GM10266 (cell line): ENCODE data around the gene SPAG16.

Source experiments
- DNase-seq: peaks from one replicate; pipeline ENCODE4 v3.0.0; 2012; ENCODE audit errors: extremely low spot score
- TF ChIP-seq, protein P1 (sequence below): IDR thresholded peaks from 2 replicates; pipeline ENCODE4 v1.5.1; 2012; ENCODE audit warnings: mild to moderate bottlenecking, low read depth; ENCODE audit not compliant: control insufficient read depth, insufficient read depth; ENCODE audit errors: missing control alignments

SPAG16 gene

DNA sequence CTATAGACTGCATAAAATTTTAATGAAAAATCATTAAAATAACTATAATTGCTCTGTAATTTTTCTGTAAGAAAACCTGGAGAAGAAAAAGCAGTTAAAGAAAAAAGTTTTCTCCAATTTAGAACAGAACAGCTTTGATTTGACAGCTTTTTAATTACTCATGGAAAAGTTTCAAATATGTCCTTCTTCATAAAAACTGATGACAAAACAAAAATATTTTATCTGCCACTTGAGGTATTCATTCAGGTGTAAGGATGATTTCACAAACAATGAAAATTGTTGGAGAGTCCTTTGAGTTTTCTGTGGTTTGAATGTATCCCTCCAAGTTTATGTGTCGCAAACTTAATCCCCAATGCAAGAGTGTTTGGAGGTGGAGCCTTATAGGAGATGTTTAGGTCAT, 824.3 kb downstream of the SPAG16 start:
- DNase-seq, result no peak
- TF ChIP-seq, protein P1, sequence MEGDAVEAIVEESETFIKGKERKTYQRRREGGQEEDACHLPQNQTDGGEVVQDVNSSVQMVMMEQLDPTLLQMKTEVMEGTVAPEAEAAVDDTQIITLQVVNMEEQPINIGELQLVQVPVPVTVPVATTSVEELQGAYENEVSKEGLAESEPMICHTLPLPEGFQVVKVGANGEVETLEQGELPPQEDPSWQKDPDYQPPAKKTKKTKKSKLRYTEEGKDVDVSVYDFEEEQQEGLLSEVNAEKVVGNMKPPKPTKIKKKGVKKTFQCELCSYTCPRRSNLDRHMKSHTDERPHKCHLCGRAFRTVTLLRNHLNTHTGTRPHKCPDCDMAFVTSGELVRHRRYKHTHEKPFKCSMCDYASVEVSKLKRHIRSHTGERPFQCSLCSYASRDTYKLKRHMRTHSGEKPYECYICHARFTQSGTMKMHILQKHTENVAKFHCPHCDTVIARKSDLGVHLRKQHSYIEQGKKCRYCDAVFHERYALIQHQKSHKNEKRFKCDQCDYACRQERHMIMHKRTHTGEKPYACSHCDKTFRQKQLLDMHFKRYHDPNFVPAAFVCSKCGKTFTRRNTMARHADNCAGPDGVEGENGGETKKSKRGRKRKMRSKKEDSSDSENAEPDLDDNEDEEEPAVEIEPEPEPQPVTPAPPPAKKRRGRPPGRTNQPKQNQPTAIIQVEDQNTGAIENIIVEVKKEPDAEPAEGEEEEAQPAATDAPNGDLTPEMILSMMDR, result no peak

DNA sequence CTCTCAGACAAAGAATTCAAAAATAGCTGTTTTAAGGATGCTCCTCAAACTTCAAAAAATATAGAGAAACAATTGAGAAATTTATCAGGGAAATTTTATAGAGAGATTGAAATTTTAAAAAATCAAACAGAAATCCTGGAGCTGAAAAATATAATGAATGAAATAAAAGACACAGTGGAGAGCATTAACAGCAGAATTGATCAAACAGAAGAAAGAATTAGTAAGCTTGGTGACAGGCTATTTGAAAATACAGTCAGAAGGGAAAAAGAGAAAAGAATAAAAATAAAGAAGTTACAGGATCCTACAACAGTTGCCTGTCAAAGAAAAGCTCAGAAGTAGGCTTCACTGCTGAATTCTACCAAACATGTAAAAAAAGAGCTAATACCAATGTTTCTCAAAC, 832.8 kb downstream of the SPAG16 start:
- TF ChIP-seq, protein P1, result no peak
- DNase-seq, result no peak

DNA sequence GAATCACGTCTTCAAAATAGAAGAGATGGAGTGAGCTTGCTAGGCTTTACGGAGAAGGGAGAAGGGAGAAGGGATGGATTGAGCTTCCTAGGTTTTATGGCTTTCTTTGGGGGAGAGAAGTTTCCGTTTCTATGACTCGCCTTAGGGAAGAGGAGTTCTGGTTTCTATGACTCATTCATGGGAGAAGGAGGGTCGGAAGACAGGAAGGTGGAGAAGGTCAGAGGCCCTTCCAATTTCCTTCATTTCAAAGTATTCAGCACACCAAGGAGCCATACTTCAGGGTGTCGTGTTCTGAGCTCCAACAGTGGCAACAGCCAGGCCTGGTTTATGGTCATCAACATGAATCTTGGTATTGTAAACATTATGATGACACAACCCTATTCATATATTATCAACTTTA, 841.9 kb downstream of the SPAG16 start:
- no peak for DNase-seq

DNA sequence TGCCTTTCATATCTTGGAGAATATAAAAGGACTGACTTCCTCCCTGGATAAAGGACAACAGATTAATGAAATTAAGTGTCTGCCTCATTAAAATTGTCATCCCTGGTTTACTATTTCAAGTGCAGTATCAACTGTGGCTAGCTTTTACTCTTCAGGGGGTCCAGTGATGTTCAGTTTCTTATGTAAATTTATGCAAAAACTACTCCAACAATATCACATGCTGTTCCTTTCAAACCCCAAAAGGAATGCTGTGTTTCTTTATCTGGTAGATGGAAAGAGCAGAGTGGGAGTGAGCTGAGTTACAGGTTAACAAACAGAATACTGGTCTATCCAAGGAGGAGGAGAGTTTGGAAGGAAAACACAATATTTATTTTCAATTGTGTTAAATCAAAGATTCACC, 842.9 kb downstream of the SPAG16 start:
- TF ChIP-seq, protein P1, result no peak

More for the DNA sequence above, 841.9 kb downstream of the SPAG16 start:
- TF ChIP-seq, protein P1, result no peak

DNA sequence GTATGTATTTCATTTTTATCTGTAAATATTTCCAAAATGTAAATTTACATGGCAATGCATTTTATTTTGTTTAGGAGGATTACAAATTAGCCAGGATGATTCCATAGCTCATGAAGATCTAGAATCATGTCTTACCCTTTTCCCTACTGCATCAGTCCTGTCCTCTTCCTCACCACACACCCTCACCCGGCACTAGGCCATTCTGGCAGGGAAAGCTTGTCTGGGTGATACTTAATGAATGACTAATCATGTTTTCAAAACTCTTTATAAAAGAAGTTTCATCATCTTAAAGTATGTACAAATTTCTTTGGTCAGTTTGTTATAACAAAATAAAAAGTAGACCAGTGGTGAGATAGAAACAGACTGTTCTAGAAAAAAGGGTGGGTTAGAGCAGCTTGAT, 843.3 kb downstream of the SPAG16 start:
- DNase-seq, result no peak
- TF ChIP-seq, protein P1, result no peak

More for the DNA sequence above, 842.9 kb downstream of the SPAG16 start:
- DNase-seq, result no peak

- TF ChIP-seq, protein P1, result no peak
- DNase-seq, result no peak
These were observed 843.8 kb downstream of the SPAG16 start for GRCh38 chr2:214128040-214128439.

DNA sequence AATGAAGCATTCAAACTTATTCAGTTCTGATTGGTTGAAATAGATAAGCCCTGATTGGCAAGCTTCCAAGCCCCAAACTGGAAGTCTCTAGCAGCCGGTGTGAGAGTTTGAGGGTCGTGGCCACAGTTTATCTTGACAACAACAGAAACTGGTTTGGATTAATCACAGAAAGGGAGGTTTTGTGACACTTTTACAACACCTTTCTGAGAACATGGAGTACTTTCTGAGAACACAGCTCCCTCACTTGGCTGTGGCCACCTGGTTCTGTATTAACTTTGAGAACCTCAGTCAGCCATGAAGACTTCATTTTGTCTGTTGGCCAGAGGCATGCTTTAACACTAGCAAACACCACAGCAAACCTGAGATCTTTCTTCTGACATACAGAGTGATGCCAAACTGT, 845.9 kb downstream of the SPAG16 start:
- TF ChIP-seq, protein P1, result no peak
- DNase-seq, result no peak
